Measurements from ENCODE around the gene DUSP10.

Gene DUSP10

DNA sequence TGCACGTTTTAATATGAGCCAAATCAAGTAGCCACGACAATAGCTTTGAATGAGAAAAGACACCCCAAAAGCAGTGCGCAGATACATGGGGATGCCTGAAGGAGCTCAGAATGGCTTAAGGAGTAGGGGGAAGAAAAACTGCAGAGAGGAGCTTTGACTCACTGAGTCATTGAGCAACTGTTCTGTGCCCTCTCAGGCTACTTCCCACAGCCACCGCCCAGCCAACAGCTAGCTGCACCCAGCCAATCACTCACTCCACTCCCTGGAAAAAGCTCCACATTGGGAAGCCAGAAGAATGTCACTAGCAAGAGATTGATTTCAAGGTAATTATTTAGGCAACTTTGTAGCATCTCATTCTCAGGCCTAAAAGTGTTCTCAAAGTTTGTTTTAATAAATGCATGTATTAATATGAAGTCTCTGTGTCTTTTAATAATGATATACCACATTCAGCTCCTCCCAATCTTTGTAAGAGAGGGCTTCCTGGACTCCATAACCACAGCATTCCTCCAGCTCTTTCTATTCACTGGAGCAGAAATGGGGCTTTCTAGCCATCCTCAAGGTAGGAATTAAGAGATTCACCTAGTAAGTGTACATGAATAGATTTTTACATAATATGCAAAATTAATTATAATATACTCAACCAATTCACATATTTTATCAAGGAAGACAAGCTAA is 16.8 kb downstream of the DUSP10 start:
- H3K9ac ChIP-seq (ENCODE audit: low read depth, low read length, poor library complexity, severe bottlenecking): no peak overlapping the region
- H3K79me2 ChIP-seq (ENCODE audit: insufficient read depth, low read length): peaks cover 100% of the 10 kb centered on the region
- H3K4me3 ChIP-seq (ENCODE audit: low read length, poor library complexity, severe bottlenecking): peak overlapping the region; percentile 45
- no peaks in the 10 kb centered on the region for H3K27me3 ChIP-seq (ENCODE audit: insufficient read depth, low read length, poor library complexity, severe bottlenecking)
- TF ChIP-seq, protein P1, sequence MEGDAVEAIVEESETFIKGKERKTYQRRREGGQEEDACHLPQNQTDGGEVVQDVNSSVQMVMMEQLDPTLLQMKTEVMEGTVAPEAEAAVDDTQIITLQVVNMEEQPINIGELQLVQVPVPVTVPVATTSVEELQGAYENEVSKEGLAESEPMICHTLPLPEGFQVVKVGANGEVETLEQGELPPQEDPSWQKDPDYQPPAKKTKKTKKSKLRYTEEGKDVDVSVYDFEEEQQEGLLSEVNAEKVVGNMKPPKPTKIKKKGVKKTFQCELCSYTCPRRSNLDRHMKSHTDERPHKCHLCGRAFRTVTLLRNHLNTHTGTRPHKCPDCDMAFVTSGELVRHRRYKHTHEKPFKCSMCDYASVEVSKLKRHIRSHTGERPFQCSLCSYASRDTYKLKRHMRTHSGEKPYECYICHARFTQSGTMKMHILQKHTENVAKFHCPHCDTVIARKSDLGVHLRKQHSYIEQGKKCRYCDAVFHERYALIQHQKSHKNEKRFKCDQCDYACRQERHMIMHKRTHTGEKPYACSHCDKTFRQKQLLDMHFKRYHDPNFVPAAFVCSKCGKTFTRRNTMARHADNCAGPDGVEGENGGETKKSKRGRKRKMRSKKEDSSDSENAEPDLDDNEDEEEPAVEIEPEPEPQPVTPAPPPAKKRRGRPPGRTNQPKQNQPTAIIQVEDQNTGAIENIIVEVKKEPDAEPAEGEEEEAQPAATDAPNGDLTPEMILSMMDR (conservative IDR thresholded peaks at IDR 0.05; ENCODE audit: low read length): no peak
- TF ChIP-seq EZH2phosphoT487 (IDR thresholded peaks at IDR 0.05; ENCODE audit: borderline replicate concordance): no peak
- peaks cover 14% of the 10 kb centered on the region for H3K9me3 ChIP-seq (ENCODE audit: insufficient read depth, low read depth, low read length)
- H3K36me3 ChIP-seq (ENCODE audit: insufficient read depth, low read length): peaks cover 76% of the 10 kb centered on the region
- no peak overlapping the region for H2AFZ ChIP-seq (ENCODE audit: low read length)
- H3K4me2 ChIP-seq (ENCODE audit: low read depth, low read length, poor library complexity, severe bottlenecking): peak overlapping the region; percentile 61
- H4K20me1 ChIP-seq (ENCODE audit: insufficient read depth, low read length, poor library complexity, severe bottlenecking): peaks cover 68% of the 10 kb centered on the region
- H3F3A ChIP-seq (ENCODE audit: low read depth): peaks cover 4% of the 10 kb centered on the region; the same call in 1 of the 2 replicates
- H3K9me2 ChIP-seq (replicated peaks; ENCODE audit: low read depth, low read length): no peaks in the 10 kb centered on the region
- H3K4me1 ChIP-seq (ENCODE audit: insufficient read depth, low read length, poor library complexity, severe bottlenecking): peaks cover 92% of the 10 kb centered on the region

DNA sequence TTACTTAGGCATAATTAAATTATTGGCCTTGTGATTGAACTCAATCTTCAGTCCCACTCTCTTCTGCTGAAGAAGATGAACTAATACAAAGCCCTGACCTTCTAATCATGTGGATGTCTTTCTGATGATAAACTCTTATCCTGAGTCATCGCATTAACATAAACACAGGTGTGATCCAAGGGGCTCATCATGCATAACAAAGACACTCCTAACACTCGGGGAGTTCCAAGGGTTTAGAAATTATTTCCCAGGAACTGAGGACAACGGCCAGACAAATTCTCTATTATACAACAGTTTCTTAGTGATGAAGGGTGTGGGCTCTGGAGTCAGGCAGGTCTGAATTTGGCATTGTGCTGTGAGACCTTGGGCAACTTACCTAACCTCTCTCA is 18.0 kb downstream of the DUSP10 start:
- H3K4me3 ChIP-seq (ENCODE audit: low read length, poor library complexity, severe bottlenecking): no peak overlapping the region
- peaks cover 92% of the 10 kb centered on the region for H3K4me1 ChIP-seq (ENCODE audit: insufficient read depth, low read length, poor library complexity, severe bottlenecking)
- no peaks in the 10 kb centered on the region for H3K27me3 ChIP-seq (ENCODE audit: insufficient read depth, low read length, poor library complexity, severe bottlenecking)
- peaks cover 80% of the 10 kb centered on the region for H3K36me3 ChIP-seq (ENCODE audit: insufficient read depth, low read length)
- TF ChIP-seq, protein P1 (conservative IDR thresholded peaks at IDR 0.05; ENCODE audit: low read length): no peak
- no peak for TF ChIP-seq EZH2phosphoT487 (IDR thresholded peaks at IDR 0.05; ENCODE audit: borderline replicate concordance)
- H3K4me2 ChIP-seq (ENCODE audit: low read depth, low read length, poor library complexity, severe bottlenecking): peak overlapping the region; percentile 40
- peaks cover 4% of the 10 kb centered on the region; the same call in 1 of the 2 replicates for H3F3A ChIP-seq (ENCODE audit: low read depth)
- peaks cover 14% of the 10 kb centered on the region for H3K9me3 ChIP-seq (ENCODE audit: insufficient read depth, low read depth, low read length)
- no peak overlapping the region for H3K9ac ChIP-seq (ENCODE audit: low read depth, low read length, poor library complexity, severe bottlenecking)
- no peaks in the 10 kb centered on the region for H3K9me2 ChIP-seq (replicated peaks; ENCODE audit: low read depth, low read length)
- no peak overlapping the region for H2AFZ ChIP-seq (ENCODE audit: low read length)
- H4K20me1 ChIP-seq (ENCODE audit: insufficient read depth, low read length, poor library complexity, severe bottlenecking): peaks cover 69% of the 10 kb centered on the region
- H3K79me2 ChIP-seq (ENCODE audit: insufficient read depth, low read length): peaks cover 100% of the 10 kb centered on the region

DNA sequence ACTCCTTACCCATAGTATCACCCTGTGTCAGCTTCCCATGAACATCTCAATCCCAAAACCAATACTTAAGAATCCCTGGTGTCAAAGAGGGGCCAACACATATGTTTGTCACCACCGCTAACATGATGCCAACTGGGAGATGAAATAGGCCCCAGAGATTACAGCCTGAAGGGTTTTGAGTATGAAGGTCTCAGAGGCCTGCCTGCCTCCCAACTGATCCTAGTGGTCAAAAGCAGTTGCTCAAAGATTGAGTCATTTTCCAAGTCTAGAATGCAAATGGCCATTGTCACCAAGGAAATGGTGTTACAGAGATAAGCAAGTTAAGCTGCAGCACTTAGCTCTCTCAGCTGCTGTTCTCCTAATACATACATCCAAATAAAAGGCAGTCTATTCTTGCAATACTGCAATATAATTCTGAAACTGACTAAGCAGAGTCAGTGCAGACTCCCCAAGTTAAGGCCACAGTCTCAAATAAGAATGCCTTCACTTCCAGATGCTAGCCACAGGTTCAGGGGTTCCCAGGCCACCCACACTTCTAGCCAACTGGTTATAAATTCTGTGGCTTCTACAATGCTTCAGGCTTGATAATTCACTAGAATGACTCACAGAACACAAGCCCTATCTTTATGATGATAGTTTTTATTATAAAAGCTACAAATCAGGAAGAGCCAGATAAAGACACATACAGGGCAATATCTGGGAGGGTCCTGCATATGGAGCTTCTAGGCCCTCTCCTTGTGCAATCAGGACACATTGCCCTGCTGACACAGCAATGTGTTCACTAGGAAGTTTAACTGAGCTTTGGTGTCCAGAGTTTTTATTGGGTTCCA is 18.7 kb downstream of the DUSP10 start:
- H3K9ac ChIP-seq (ENCODE audit: low read depth, low read length, poor library complexity, severe bottlenecking): no peak overlapping the region
- H3F3A ChIP-seq (ENCODE audit: low read depth): peaks cover 4% of the 10 kb centered on the region; the same call in 1 of the 2 replicates
- H3K4me3 ChIP-seq (ENCODE audit: low read length, poor library complexity, severe bottlenecking): no peak overlapping the region
- H3K79me2 ChIP-seq (ENCODE audit: insufficient read depth, low read length): peaks cover 100% of the 10 kb centered on the region
- no peak for TF ChIP-seq EZH2phosphoT487 (IDR thresholded peaks at IDR 0.05; ENCODE audit: borderline replicate concordance)
- TF ChIP-seq, protein P1 (conservative IDR thresholded peaks at IDR 0.05; ENCODE audit: low read length): no peak
- peak overlapping the region; percentile 40 for H3K4me2 ChIP-seq (ENCODE audit: low read depth, low read length, poor library complexity, severe bottlenecking)
- H3K36me3 ChIP-seq (ENCODE audit: insufficient read depth, low read length): peaks cover 79% of the 10 kb centered on the region
- H2AFZ ChIP-seq (ENCODE audit: low read length): no peak overlapping the region
- peaks cover 68% of the 10 kb centered on the region for H4K20me1 ChIP-seq (ENCODE audit: insufficient read depth, low read length, poor library complexity, severe bottlenecking)
- no peaks in the 10 kb centered on the region for H3K27me3 ChIP-seq (ENCODE audit: insufficient read depth, low read length, poor library complexity, severe bottlenecking)
- peaks cover 92% of the 10 kb centered on the region for H3K4me1 ChIP-seq (ENCODE audit: insufficient read depth, low read length, poor library complexity, severe bottlenecking)
- no peaks in the 10 kb centered on the region for H3K9me2 ChIP-seq (replicated peaks; ENCODE audit: low read depth, low read length)
- H3K9me3 ChIP-seq (ENCODE audit: insufficient read depth, low read depth, low read length): peaks cover 14% of the 10 kb centered on the region
